ENCODE results near the gene IQCE.

GRCh38 chr7:2644220-2644561 lies 85.4 kb downstream of the IQCE start:
- TF ChIP-seq EZH2 (IDR thresholded peaks at IDR 0.05; ENCODE audit: low read depth) = no peak
- no peak for TF ChIP-seq CTCF (conservative IDR thresholded peaks at IDR 0.05)

All from PC-9 (cell line).